ENCODE data around the gene ADGRG6. TPM values are rescaled to one million over a fixed set of nuclear protein-coding genes. Genes with fewer than 3 reads are reported as not detected.

ADGRG6 gene
- total RNA-seq, 1 experiment from 2014 or later, result 2.5 TPM

DNA sequence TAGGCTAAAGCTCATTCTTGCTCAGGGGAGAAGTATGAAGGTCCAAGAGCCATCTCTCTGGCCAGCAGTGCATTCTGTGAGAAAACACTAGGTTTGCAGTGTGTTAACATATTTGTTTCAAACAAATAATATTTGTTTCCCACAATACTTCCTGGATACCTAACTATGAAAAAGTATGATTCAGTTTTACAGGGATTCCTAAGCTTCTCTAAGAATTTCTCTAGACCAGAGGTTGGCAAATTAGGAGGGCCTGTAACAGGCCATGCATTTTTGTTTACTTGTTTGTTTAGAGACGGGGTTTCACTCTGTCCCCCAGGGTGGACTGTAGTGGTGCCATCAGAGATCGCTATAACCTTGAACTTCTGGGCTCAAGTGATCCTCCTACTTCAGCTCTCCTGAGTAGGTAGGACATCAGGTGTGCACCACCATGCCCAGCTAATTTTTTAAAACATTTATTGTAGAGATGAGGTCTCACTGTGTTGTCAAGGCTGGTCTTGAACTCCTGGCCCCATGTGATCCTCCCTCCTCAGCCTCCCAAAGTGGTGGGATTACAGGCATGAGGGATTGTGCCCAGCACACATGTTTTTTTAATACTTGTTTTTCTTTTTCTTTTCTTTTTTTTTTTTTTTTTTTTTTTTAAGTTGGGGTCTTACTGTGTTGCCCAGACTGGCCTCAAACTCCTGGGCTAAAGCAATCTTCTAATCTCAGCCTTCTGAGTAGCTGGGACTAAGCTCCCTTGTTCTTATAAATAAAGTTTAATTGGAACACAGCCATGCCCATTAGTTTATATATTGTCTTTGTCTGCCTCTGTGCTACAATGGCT is 71.7 kb downstream of the ADGRG6 start:
- no peaks in the 10 kb centered on the region for H3K23me2 ChIP-seq (ENCODE audit: insufficient read length, low read depth, low read length, poor library complexity, severe bottlenecking)
- H3K4me1 Mint-ChIP-seq, result peaks cover 24% of the 10 kb centered on the region in 2 experiments
- H3K4ac ChIP-seq (ENCODE audit: low read depth, low read length), result no peak overlapping the region
- no peak overlapping the region for H2BK20ac ChIP-seq (ENCODE audit: low read depth, low read length, poor library complexity, severe bottlenecking)
- H3K27me3 ChIP-seq (ENCODE audit: insufficient read depth, low read length), result no peaks in the 10 kb centered on the region
- no peak overlapping the region for H4K5ac ChIP-seq (ENCODE audit: insufficient read length, low read depth, low read length)
- H3K9me3 Mint-ChIP-seq, result no peaks in the 10 kb centered on the region
- H4K91ac ChIP-seq (ENCODE audit: insufficient read length, low read depth, low read length), result no peak overlapping the region
- H3K23ac ChIP-seq (ENCODE audit: insufficient read length, low read depth, low read length), result no peak overlapping the region
- H3K14ac ChIP-seq (ENCODE audit: insufficient read depth, low read length), result no peak overlapping the region
- no peak overlapping the region for H4K8ac ChIP-seq (replicated peaks; ENCODE audit: insufficient read length, low read depth, low read length)
- no peaks in the 10 kb centered on the region for H3K9me3 ChIP-seq (ENCODE audit: control insufficient read depth, low read depth, low read length)
- no peaks in the 10 kb centered on the region for H3K79me2 ChIP-seq (ENCODE audit: insufficient read depth, low read length)
- H2AK5ac ChIP-seq (ENCODE audit: insufficient read length, low read length), result no peak overlapping the region
- peak overlapping the region in 1 of 3 experiments; percentile 55; a peak in 2 of 7 replicates for H3K27ac Mint-ChIP-seq
- TF ChIP-seq, protein P1, sequence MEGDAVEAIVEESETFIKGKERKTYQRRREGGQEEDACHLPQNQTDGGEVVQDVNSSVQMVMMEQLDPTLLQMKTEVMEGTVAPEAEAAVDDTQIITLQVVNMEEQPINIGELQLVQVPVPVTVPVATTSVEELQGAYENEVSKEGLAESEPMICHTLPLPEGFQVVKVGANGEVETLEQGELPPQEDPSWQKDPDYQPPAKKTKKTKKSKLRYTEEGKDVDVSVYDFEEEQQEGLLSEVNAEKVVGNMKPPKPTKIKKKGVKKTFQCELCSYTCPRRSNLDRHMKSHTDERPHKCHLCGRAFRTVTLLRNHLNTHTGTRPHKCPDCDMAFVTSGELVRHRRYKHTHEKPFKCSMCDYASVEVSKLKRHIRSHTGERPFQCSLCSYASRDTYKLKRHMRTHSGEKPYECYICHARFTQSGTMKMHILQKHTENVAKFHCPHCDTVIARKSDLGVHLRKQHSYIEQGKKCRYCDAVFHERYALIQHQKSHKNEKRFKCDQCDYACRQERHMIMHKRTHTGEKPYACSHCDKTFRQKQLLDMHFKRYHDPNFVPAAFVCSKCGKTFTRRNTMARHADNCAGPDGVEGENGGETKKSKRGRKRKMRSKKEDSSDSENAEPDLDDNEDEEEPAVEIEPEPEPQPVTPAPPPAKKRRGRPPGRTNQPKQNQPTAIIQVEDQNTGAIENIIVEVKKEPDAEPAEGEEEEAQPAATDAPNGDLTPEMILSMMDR (conservative IDR thresholded peaks at IDR 0.05), result no peak
- H3T11ph ChIP-seq (ENCODE audit: low read length), result no peak overlapping the region
- no peaks in the 10 kb centered on the region for H4K20me1 ChIP-seq (ENCODE audit: control insufficient read depth, insufficient read depth, insufficient read length)
- H3K27ac ChIP-seq (ENCODE audit: insufficient read length, low read depth, low read length), result no peak overlapping the region
- no peak overlapping the region for H3K4me3 Mint-ChIP-seq
- H3K36me3 Mint-ChIP-seq (ENCODE audit: insufficient read depth in 1 of 3, low read depth in 3 of 3), result no peaks in the 10 kb centered on the region; a peak in 1 of 7 replicates
- H3K79me1 ChIP-seq (ENCODE audit: insufficient read depth, low read depth, low read length, poor library complexity, severe bottlenecking), result no peaks in the 10 kb centered on the region
- no peak overlapping the region for H2BK15ac ChIP-seq (ENCODE audit: low read depth, low read length)
- no peak for DNase-seq
- H3K18ac ChIP-seq (ENCODE audit: insufficient read length, low read depth, low read length), result no peak overlapping the region
- no peak overlapping the region for H2AFZ ChIP-seq (ENCODE audit: low read length)
- WGBS (ENCODE audit: extremely low coverage, insufficient read length, low lambda C conversion rate), result no CpG with 5 or more reads among the region's 2 CpGs
- H3K4me1 ChIP-seq (ENCODE audit: insufficient read depth, low read length), result no peaks in the 10 kb centered on the region; the same call in 1 of the 2 replicates
- H3K9ac ChIP-seq (ENCODE audit: extremely low read depth, insufficient read length, low read length), result no peak overlapping the region
- H3K4me2 ChIP-seq (ENCODE audit: insufficient read depth, insufficient read length, low read length), result no peak overlapping the region
- H2BK5ac ChIP-seq (ENCODE audit: insufficient read length, low read length), result no peak overlapping the region
- H2BK120ac ChIP-seq (ENCODE audit: low read depth, low read length, poor library complexity, severe bottlenecking), result no peak overlapping the region
- H3K27me3 Mint-ChIP-seq (ENCODE audit: low read depth), result no peaks in the 10 kb centered on the region
- H3K56ac ChIP-seq (ENCODE audit: insufficient read length, low read depth, low read length), result no peak overlapping the region
- no peak overlapping the region for H2BK12ac ChIP-seq (ENCODE audit: insufficient read length, low read depth, low read length)
